GM12892 (cell line): ENCODE data around the gene CTNNA3.

Source experiments
- POLR2A ChIP-seq: IDR thresholded peaks from 2 replicates; pipeline ENCODE4 v1.6.1; 2011; ENCODE audit warnings: low read depth, low read length, control low read depth
- POLR2AphosphoS5 ChIP-seq: IDR thresholded peaks from 2 replicates; pipeline ENCODE4 v1.6.1; 2011; ENCODE audit warnings: low read depth, low read length, control low read depth
- TAF1 ChIP-seq: IDR thresholded peaks from 2 replicates; pipeline ENCODE4 v1.6.1; 2011; ENCODE audit warnings: low read depth, mild to moderate bottlenecking, control low read depth, low read length, borderline replicate concordance

GRCh38 chr10:66394342-66395063 is 1301.5 kb downstream of the CTNNA3 start:
- no peak for TF ChIP-seq POLR2AphosphoS5
- no peak for TF ChIP-seq POLR2A
- no peak for TF ChIP-seq TAF1
